ENCODE data around the gene SLC30A2.

- TF ChIP-seq, protein P1, sequence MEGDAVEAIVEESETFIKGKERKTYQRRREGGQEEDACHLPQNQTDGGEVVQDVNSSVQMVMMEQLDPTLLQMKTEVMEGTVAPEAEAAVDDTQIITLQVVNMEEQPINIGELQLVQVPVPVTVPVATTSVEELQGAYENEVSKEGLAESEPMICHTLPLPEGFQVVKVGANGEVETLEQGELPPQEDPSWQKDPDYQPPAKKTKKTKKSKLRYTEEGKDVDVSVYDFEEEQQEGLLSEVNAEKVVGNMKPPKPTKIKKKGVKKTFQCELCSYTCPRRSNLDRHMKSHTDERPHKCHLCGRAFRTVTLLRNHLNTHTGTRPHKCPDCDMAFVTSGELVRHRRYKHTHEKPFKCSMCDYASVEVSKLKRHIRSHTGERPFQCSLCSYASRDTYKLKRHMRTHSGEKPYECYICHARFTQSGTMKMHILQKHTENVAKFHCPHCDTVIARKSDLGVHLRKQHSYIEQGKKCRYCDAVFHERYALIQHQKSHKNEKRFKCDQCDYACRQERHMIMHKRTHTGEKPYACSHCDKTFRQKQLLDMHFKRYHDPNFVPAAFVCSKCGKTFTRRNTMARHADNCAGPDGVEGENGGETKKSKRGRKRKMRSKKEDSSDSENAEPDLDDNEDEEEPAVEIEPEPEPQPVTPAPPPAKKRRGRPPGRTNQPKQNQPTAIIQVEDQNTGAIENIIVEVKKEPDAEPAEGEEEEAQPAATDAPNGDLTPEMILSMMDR (IDR thresholded peaks at IDR 0.05), result peak in 2 of 7 experiments; percentile 4 to 8
- no peak for TF ChIP-seq POLR2A (IDR thresholded peaks at IDR 0.05)
Observed at GRCh38 chr1:26046246-26047095, 553 bp upstream of the SLC30A2 start.
